GM12873 (cell line): ENCODE data around the gene CLNK.

Source experiments
- CTCF ChIP-seq: IDR thresholded peaks from 2 replicates; pipeline ENCODE4 v1.5.1; 2012; ENCODE audit warnings: low read depth, mild to moderate bottlenecking, moderate library complexity, low read length, control low read depth; ENCODE audit not compliant: insufficient read depth; ENCODE audit errors: missing control alignments

Gene CLNK

GRCh38 chr4:10496200-10496599 is 188.4 kb downstream of the CLNK start:
- no peak for TF ChIP-seq CTCF

- no peak for TF ChIP-seq CTCF
These were observed 188.9 kb downstream of the CLNK start for GRCh38 chr4:10495651-10496050.

GRCh38 chr4:10492464-10492863 is 192.1 kb downstream of the CLNK start:
- no peak for TF ChIP-seq CTCF

- TF ChIP-seq CTCF: no peak
These were observed 193.2 kb downstream of the CLNK start for GRCh38 chr4:10491401-10491800.

GRCh38 chr4:10490996-10491395 is 193.6 kb downstream of the CLNK start:
- no peak for TF ChIP-seq CTCF

GRCh38 chr4:10482913-10483312 is 201.7 kb downstream of the CLNK start:
- TF ChIP-seq CTCF: no peak

- no peak for TF ChIP-seq CTCF
These were observed 204.0 kb downstream of the CLNK start for GRCh38 chr4:10480616-10481015.

GRCh38 chr4:10478621-10479020 is 205.9 kb downstream of the CLNK start:
- TF ChIP-seq CTCF: no peak
